ENCODE data around the gene DOK3.

- TF ChIP-seq, protein P1, sequence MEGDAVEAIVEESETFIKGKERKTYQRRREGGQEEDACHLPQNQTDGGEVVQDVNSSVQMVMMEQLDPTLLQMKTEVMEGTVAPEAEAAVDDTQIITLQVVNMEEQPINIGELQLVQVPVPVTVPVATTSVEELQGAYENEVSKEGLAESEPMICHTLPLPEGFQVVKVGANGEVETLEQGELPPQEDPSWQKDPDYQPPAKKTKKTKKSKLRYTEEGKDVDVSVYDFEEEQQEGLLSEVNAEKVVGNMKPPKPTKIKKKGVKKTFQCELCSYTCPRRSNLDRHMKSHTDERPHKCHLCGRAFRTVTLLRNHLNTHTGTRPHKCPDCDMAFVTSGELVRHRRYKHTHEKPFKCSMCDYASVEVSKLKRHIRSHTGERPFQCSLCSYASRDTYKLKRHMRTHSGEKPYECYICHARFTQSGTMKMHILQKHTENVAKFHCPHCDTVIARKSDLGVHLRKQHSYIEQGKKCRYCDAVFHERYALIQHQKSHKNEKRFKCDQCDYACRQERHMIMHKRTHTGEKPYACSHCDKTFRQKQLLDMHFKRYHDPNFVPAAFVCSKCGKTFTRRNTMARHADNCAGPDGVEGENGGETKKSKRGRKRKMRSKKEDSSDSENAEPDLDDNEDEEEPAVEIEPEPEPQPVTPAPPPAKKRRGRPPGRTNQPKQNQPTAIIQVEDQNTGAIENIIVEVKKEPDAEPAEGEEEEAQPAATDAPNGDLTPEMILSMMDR (conservative IDR thresholded peaks at IDR 0.05) = peak; percentile 90
- no peak for TF ChIP-seq ZFX (IDR thresholded peaks at IDR 0.05)
Observed at GRCh38 chr5:177454397-177455035, 55.1 kb downstream of the DOK3 start.
